Iris pigment epithelial cell (primary cell): ENCODE measurements around the gene TUFM.
"Not testable (repeated sequence)": the region's sequence is repeated elsewhere in the genome, so short reads cannot be mapped to it uniquely, and the experiment has no call there.

Experiments used
- DNase-seq: peaks from one replicate; pipeline ENCODE4 v3.0.0-alpha.2; 2011; ENCODE audit warnings: low read depth

Gene TUFM

GRCh38 chr16:28875134-28876018 is 29.2 kb upstream of the TUFM start:
- no peak for DNase-seq

- DNase-seq = no peak
Measured at GRCh38 chr16:28874406-28874805, 28.3 kb upstream of the TUFM start.

- DNase-seq = no peak
Measured at GRCh38 chr16:28873543-28874201, 27.5 kb upstream of the TUFM start.

GRCh38 chr16:28872952-28873351 is 26.8 kb upstream of the TUFM start:
- DNase-seq = no peak

GRCh38 chr16:28869201-28869600 is 23.1 kb upstream of the TUFM start:
- no peak for DNase-seq

- DNase-seq = not testable (repeated sequence)
Measured at GRCh38 chr16:28867646-28868045, 21.5 kb upstream of the TUFM start.

GRCh38 chr16:28867241-28867640 is 21.1 kb upstream of the TUFM start:
- no peak for DNase-seq

GRCh38 chr16:28866454-28866804 is 20.3 kb upstream of the TUFM start:
- DNase-seq = no peak

- no peak for DNase-seq
Measured at GRCh38 chr16:28865722-28866453, 19.7 kb upstream of the TUFM start.

GRCh38 chr16:28865001-28865688 is 19.0 kb upstream of the TUFM start:
- no peak for DNase-seq

GRCh38 chr16:28863929-28864793 is 18.0 kb upstream of the TUFM start:
- peak; percentile 58 for DNase-seq

GRCh38 chr16:28859326-28859725 is 13.2 kb upstream of the TUFM start:
- DNase-seq = no peak

GRCh38 chr16:28858421-28858820 is 12.3 kb upstream of the TUFM start:
- DNase-seq = no peak

- no peak for DNase-seq
Measured at GRCh38 chr16:28846933-28847273, 755 bp upstream of the TUFM start.

GRCh38 chr16:28845761-28846079 is 428 bp downstream of the TUFM start:
- no peak for DNase-seq

GRCh38 chr16:28845293-28845692 is 855 bp downstream of the TUFM start:
- peak; percentile 52 for DNase-seq

- no peak for DNase-seq
Measured at GRCh38 chr16:28844226-28844885, 1.8 kb downstream of the TUFM start.

GRCh38 chr16:28843766-28844165 is 2.4 kb downstream of the TUFM start:
- no peak for DNase-seq

- no peak for DNase-seq
Measured at GRCh38 chr16:28842696-28843095, 3.5 kb downstream of the TUFM start.

- no peak for DNase-seq
Measured at GRCh38 chr16:28839899-28840298, 6.2 kb downstream of the TUFM start.

GRCh38 chr16:28839004-28839639 is 7.0 kb downstream of the TUFM start:
- no peak for DNase-seq
